GM12872 (cell line): Measurements from ENCODE around the gene ZFHX3.

Source experiments
- TF ChIP-seq, protein P1 (sequence below): IDR thresholded peaks from 3 replicates; pipeline ENCODE4 v1.5.1; 2011; ENCODE audit warnings: low read depth, mild to moderate bottlenecking, low read length, moderate library complexity; ENCODE audit not compliant: insufficient read depth

Gene ZFHX3

DNA sequence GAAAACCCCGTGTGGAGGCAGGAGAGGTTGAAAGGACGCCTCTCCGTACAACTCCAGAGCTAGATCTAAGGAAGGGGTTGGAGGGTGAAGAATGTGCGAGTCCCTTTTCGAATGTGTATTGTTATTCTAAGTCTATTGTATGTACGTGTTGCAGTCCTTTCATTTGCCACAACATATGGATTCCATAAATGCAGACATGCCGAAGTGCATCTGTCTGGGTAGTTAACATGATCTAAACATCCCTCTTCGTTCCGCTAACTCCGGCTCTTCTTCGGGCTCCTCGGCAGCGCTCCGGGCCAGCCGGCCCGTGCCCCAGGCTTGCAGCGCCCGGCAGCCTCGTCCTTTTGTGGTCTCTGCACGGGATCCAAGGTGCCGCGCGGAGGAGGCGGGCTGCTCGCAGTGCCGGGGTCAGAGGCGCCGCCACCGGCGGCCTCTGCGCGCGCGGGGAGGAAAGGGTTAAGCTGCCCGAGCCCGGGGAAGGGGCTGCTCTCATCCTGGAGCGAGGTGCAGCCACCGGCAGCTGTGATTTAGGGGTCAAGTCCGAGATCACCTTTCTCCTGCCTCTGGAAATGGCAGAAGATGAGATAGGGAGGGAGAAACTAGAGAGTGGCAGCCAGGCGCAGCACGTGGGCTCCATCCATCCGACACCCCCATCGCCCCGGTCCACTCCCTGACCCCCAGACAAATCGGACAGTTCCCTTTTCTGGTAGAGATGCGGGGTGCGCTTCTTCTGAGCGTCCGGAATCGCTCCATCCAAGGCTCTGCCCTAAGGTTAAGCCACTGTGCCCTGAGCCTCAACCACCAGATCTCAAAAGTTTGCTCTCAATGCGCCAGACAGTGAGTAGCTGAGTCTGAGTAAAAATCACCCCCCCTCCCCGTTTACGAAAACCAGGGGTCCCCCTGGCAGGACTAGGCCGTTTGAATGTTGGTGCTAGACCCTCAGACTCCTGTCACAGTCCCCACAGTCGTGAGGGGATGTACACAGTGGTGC is 15.1 kb upstream of the ZFHX3 start:
- TF ChIP-seq, protein P1, sequence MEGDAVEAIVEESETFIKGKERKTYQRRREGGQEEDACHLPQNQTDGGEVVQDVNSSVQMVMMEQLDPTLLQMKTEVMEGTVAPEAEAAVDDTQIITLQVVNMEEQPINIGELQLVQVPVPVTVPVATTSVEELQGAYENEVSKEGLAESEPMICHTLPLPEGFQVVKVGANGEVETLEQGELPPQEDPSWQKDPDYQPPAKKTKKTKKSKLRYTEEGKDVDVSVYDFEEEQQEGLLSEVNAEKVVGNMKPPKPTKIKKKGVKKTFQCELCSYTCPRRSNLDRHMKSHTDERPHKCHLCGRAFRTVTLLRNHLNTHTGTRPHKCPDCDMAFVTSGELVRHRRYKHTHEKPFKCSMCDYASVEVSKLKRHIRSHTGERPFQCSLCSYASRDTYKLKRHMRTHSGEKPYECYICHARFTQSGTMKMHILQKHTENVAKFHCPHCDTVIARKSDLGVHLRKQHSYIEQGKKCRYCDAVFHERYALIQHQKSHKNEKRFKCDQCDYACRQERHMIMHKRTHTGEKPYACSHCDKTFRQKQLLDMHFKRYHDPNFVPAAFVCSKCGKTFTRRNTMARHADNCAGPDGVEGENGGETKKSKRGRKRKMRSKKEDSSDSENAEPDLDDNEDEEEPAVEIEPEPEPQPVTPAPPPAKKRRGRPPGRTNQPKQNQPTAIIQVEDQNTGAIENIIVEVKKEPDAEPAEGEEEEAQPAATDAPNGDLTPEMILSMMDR: no peak

DNA sequence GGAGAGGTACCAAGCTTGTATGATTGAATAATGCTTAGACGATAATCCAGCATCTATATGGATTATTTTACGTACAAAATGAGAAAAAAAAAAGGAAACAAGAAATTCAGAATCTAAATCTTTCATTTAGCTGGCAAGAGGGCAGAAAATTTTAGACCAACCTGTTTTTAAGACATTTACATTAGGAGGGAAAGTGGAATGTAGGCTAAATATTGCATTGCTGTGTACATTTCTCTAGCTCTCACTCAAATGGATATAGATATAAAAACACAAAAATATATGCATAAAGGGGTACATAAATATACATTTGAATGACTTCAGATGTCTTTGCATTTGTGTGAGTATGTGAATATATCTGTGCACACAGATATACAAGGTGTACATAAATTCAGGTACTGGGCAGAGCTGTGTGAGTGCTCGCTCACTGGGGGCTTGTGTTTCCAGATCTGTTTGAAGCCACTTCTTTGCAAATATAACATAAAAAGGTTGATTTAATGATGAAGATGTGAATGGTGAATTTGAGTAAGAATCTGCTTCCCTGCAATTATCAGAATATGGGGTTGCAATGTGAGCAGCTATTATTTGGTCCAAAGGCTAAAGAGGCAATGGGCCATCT is 14.2 kb upstream of the ZFHX3 start:
- TF ChIP-seq, protein P1: no peak

DNA sequence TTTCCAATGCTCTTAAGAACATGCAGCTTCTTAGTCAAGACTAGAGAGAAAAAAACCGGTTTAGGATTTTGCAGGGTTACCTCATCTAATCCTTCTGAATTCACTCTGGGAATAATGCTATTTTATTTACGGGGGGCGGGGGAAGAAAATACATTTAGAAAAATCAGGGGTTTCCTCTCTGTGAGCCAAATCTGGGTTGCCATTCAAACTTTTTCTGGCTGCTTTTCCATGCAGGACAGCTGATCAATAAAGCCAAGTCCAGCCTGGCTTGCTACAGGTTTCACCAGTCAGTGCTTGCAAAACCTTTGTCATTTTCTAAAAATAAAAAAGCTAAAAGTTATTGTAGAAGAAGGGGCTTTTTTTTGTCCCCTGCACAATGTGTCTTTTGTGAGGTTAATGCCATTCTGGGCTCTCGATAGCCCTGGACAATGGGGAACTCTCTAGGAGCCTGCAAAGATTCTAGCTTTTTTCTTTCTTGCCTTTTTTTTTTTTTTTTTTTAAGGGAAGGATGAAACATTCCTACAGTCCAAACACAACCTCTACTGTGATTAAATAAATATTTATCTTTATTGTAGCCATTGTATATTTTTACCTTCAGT is 13.1 kb upstream of the ZFHX3 start:
- TF ChIP-seq, protein P1: no peak

GRCh38 chr16:73059779-73060615 is 12.1 kb upstream of the ZFHX3 start:
- TF ChIP-seq, protein P1: no peak

DNA sequence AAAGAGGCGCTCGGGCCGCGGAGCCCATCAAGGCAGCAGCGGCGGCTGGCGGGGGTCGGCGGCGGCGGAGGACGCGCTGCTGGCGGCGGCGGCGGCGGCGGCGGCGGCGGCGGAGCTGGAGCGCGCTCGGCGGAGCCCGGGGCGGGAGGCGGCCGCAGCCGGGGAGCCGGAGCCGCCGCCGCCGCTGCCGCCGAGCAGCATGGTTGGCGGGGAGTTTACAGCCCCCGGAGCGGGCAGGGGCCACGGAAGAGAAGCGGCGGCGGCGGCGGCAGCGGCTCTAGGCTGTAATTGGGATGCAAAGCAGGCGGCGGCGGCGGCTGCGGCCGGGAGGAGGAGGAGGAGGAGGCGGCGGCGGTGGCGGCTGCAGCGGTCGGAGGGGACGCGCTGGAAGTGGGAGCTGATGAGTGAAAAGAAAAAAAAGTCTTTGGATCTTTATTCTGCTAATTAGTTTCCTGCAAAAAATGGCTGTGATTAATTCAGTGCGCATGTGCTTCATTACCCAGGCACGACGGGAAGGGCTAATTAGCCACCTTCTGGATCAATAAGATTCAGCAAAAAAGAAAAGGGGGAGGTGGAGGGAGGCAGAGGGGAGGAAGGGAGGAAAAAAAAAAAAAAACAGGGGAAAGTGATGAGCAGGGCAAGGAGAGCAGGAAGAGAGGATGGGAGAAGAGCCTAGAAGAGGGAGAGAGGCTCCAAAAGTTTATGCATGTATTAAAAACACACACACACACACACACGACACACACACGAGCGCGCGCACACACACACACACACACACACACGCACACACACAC is 10.9 kb upstream of the ZFHX3 start:
- TF ChIP-seq, protein P1: no peak

DNA sequence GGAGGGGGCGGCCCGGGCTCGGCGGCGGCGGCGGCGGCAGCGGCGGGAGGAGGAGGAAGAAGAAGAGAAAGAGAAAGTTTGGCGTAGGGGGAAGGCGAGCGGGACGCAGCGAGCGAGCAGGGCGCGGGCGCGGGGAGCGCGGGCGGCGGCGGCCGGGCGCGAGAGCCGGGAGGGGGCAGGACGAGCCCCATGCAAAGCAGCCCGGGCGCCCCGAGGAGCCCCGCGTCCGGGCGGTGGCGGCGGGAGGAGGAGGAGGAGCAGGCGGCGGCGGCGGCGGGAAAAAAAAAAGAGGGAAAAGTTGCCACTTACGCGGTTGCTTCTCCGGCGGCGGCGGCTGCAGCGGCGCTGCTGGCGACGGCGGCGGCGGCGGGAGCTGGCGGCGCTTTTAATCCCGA is 10.3 kb upstream of the ZFHX3 start:
- TF ChIP-seq, protein P1: no peak
